Stimulated activated effector memory CD8-positive, alpha-beta T cell treated with anti-CD3 and anti-CD28 coated beads, Interleukin-12 subunit alpha, Interleukin-12 subunit beta, amount 100 ng/mL, for 72 hours (primary cell): Measurements from ENCODE around the gene LRRC75B.
A peak's percentile ranks its signal among the peaks of the same experiment; 100 is the strongest.
"Not testable (repeated sequence)": the region's sequence is repeated elsewhere in the genome, so short reads cannot be mapped to it uniquely, and the experiment has no call there.

Experiments used
- ATAC-seq: fragments of 150-1000 bp; cut with Tn5 transposase; 2 replicates; pipeline ENCODE4 v1.10.0; 2021
- DNase-seq, 2 donors: peaks; one replicate each; pipeline ENCODE4 v3.0.0; 2021 to 2022; ENCODE audit warnings: low spot score in 2 of 2
- H3K27ac Mint-ChIP-seq: one replicate; pipeline ENCODE4 v1.8.0; 2022; ENCODE audit warnings: mild to moderate bottlenecking, mixed read lengths
- H3K36me3 Mint-ChIP-seq: one replicate; pipeline ENCODE4 v1.8.0; 2022; ENCODE audit warnings: mild to moderate bottlenecking, mixed read lengths
- H3K4me1 Mint-ChIP-seq: one replicate; pipeline ENCODE4 v1.8.0; 2022; ENCODE audit warnings: mixed read lengths
- H3K4me3 Mint-ChIP-seq: one replicate; pipeline ENCODE4 v1.8.0; 2022; ENCODE audit warnings: mild to moderate bottlenecking, mixed read lengths
- H3K9me3 Mint-ChIP-seq: one replicate; pipeline ENCODE4 v1.8.0; 2022; ENCODE audit warnings: mixed read lengths

LRRC75B gene

DNA sequence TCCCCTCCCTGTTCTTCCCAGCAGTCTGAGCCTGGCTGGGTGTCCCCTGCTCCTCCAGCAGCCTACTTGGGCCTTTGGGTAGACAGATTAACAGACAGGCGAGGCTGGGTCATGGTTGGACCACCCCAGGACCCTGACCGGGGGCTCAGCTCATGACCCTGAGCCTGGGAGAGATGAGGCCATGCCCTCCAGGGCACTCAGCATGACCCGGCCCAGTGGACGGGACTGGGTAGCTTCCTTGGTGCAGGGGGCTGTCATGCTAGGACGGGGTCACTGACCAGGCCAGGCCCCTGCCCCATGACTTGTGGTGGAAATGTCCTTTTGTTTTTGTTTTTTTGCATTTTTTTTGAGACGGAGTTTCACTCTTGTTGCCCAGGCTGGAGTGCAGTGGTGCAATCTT, 15.5 kb upstream of the LRRC75B start:
- ATAC-seq, DNase-seq, H3K9me3 Mint-ChIP-seq: not testable (repeated sequence)
- H3K27ac Mint-ChIP-seq = peak overlapping the region; percentile 100
- peaks cover 33% of the 10 kb centered on the region for H3K4me1 Mint-ChIP-seq
- H3K36me3 Mint-ChIP-seq = peaks cover 19% of the 10 kb centered on the region
- peak overlapping the region; percentile 99 for H3K4me3 Mint-ChIP-seq

DNA sequence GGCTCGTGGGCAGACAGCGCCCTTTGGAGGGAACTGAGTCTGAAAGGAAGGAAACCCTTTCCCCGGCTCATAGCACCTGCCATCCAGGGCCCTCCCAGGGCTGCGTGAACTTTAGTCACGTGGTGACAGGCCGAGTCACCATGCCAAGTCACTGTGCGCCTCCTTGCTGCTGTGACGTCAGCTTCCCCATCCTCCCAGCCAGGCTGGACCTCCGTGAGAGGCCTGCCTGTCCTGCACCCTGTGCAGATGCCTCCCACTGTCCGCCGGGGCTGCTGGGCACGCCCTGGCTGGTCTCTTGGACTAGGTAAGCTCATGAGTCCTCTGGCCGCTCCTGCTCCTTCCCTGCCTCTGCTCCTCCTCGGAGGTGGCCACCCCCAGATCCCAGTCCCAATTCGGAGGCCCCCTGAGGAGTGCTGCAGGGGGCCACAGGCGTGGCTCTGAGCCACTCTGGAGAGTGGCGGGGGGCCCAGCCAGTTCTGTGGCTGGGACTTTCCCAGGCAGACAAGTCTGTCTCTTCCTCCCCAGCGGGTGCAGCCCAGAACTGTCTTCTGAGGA, 14.6 kb upstream of the LRRC75B start:
- H3K9me3 Mint-ChIP-seq = not testable (repeated sequence)
- Mint-ChIP-seq H3K4me3 (peak overlapping the region; percentile 99), H3K27ac (peak overlapping the region; percentile 100), H3K4me1 (peaks cover 39% of the 10 kb centered on the region), H3K36me3 (peaks cover 17% of the 10 kb centered on the region)
- DNase-seq (peak; percentile 34 to 73), ATAC-seq (peak; percentile 94)

DNA sequence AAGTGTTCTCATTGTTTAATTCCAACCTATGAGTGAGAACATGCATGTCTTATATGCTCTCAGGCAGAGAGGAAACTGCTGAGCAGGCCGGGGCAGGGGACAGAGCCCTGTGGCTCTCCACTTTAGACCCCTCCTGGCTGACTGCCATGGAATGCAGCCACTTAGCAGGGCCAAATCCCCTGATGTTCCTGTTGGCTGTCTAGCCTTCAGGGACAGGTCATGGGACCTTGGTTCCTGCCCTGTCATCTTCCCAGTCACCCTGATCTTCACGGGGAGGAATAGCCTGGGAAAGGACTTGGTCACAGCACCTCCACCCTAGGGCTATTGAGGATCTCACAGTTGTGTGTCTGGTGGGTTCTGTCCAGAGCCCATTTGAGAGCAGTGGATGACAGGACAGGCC, 13.5 kb upstream of the LRRC75B start:
- H3K4me1 Mint-ChIP-seq = peaks cover 47% of the 10 kb centered on the region
- ATAC-seq, H3K9me3 Mint-ChIP-seq, H3K4me3 Mint-ChIP-seq, DNase-seq: not testable (repeated sequence)
- peaks cover 13% of the 10 kb centered on the region for H3K36me3 Mint-ChIP-seq
- peak overlapping the region; percentile 86 for H3K27ac Mint-ChIP-seq

DNA sequence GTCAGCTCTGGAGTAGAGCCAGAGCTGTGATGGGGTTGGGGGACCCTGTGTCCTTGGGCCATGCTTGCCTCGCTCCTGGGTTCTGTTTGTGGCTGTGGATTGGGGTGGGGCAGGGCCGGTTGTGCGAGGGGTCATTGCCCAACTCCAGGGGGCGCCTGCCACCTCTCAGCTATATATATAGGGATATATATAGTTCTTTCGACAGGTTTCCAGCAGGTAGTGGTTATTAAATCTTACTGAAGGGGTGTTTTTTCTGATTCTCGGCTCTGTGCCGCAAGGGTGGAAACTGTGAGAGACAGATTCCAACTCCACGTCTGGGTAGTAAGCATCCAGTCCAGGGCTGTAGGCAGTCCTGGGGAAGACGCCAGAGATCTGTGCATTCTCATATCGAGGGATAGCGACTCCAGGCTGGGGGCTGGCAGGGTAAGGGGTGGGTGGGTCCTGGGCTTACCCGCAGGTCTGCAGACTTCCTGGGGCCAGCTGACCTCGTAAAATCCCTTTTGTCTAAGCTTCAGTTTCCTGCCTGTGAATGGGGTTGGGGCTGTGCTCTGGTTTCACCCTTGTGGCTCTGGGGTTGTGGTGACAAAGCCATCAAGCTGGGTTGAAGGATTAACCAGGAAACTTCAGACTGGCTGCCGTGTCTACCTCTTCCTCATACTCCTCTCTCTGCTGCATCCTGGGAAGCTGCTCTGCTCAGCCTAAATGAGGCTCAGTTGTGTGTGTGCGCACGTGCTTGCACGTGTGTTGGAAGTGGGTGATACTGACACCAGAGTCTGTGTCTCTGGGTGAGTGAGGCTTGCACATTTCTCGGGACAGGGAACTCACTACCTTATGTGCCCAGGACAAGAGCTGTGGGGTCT, 11.1 kb upstream of the LRRC75B start:
- peak overlapping the region; percentile 87 for H3K27ac Mint-ChIP-seq
- not testable (repeated sequence) for H3K9me3 Mint-ChIP-seq, H3K36me3 Mint-ChIP-seq
- ATAC-seq (peak; percentile 45), DNase-seq (peak in 1 of 2 donors; percentile 64)
- peaks cover 43% of the 10 kb centered on the region for H3K4me1 Mint-ChIP-seq
- peak overlapping the region; percentile 66 for H3K4me3 Mint-ChIP-seq

DNA sequence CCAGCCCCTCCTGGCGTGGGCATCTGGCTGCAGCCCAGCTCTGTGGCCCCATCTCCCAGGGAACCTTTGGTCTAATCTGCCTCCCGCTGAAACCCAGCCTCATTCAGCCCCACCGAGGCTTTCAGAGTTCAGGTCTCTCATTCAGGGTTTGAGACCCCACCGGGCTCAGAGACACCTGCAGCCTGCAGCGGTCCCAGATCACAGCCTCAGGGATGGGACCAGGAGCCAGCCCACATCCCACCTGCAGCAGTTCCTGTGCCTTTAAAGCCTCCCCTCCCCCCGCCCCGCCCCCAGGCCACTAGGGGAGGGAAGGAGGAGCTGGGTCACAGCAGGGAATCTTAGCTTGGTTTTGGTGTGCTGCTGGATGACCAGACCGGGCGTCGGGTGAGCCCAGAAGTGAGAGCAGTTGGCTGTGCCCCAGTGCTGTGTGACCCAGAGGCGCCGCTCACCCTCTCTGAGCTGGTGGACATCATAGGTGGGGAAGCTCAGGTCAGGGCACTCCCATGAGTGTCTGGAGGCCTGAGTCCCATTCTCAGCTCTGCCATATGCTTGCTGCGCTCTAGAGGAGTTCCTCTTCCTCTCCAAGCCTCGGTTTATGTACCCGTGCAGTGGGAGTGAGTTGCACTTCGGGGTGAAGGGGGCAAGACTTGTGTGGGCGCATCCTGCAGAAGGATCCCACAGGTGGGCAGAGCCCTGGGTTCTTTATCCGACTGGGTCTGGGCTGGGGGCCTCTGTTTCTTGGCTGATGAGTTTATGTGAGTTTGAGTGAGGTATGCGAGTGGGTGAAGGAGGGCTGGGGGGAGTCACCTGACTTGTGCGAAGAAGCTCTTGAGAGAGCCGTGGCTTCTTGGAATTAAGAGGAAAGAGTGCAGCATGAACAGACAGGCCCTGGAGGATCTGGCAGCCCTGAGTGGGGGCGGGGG, 10.2 kb upstream of the LRRC75B start, which contains the start of gene GGT1:
TSS of gene GGT1 (plus strand) at position 347 of the 923 bp plus-strand sequence. CDS start 7,889 bp downstream, outside the sequence.
- Mint-ChIP-seq H3K27ac (peak within 1 kb of the TSS; percentile 87), H3K4me1 (peaks cover 40% of the 10 kb centered on the region), H3K4me3 (peak within 1 kb of the TSS; percentile 66)
- ATAC-seq, H3K9me3 Mint-ChIP-seq, DNase-seq, H3K36me3 Mint-ChIP-seq: not testable (repeated sequence)

DNA sequence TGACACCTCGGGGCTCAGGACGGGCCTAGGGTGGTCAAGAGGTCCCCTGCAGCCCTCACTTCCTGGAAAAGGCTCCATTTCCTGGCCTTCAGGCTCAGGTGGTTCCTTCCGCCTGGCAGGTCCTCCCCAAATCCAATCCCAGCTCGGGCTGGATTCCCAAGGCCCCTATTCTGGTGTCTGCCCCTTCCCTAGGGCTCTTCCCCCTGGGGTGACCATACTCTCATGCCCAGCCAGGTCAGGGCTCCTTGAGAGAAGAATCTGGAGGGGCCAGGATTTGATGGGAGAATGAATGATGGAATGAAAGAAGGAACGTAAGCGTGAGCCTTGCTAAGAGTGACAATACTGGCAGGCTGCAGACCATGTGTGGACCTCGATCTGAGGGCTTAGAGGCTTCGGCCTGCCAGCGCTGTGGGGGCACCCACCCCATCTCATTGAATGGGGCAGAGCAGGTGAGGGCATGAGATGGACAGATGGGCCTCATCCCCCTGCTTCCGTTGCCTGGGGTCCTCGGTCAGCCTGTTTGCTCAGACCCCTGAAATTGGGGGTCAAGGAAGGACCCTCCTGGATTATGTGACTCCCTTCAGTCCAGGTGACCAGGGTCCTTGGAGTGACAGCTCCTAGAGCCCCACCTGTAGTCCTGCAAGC, 9.4 kb upstream of the LRRC75B start:
- Mint-ChIP-seq H3K27ac (peak overlapping the region; percentile 85), H3K4me1 (peaks cover 34% of the 10 kb centered on the region)
- H3K36me3 Mint-ChIP-seq, DNase-seq, H3K4me3 Mint-ChIP-seq, ATAC-seq, H3K9me3 Mint-ChIP-seq: not testable (repeated sequence)

DNA sequence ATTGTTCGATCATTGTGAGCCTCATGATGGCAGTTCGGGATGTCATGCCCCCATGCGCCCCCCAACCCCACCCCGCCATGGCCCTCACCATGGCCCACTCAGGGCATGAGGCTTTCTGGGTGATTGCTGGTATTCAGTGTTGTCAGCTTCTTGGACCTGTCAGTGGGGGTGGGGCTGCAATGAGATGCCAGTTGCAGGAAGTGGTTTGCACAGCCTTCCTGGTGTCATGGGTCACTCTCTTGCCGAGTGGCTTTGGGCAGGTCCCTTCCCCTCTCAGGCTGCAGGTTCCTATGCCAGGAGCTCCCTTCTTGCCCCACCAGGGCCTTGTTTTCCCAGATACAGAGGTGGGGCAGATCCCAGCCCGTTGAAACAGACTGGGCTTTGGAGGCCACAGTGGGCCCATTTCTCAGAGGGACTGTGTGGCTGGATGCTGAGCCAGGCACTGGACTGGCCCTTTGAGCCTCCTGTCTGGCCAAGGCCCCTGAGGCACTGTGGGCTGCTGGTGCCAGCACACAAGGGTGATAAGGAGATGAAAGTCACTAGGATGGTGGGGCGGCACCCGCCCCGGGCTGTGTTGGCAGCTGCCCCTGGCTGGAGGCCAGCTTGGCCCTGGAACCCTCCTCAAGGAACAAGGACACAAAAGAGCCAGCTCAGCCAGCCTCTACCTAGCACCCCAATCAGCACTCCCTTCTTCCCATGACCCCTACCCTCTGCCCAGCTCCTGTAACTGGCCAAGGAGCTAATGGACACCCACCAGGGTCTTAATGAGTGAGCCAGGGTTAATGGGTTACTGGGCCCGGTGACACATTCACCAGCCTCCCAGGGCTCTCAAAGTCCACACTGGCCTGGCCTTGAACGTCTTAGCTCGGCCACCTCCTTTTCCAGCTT, 8.6 kb upstream of the LRRC75B start:
- Mint-ChIP-seq H3K9me3 (no peaks in the 10 kb centered on the region), H3K27ac (peak overlapping the region; percentile 85), H3K4me1 (peaks cover 32% of the 10 kb centered on the region), H3K4me3 (no peak overlapping the region), H3K36me3 (no peaks in the 10 kb centered on the region)
- peak; percentile 36 for ATAC-seq
- DNase-seq = no peak

DNA sequence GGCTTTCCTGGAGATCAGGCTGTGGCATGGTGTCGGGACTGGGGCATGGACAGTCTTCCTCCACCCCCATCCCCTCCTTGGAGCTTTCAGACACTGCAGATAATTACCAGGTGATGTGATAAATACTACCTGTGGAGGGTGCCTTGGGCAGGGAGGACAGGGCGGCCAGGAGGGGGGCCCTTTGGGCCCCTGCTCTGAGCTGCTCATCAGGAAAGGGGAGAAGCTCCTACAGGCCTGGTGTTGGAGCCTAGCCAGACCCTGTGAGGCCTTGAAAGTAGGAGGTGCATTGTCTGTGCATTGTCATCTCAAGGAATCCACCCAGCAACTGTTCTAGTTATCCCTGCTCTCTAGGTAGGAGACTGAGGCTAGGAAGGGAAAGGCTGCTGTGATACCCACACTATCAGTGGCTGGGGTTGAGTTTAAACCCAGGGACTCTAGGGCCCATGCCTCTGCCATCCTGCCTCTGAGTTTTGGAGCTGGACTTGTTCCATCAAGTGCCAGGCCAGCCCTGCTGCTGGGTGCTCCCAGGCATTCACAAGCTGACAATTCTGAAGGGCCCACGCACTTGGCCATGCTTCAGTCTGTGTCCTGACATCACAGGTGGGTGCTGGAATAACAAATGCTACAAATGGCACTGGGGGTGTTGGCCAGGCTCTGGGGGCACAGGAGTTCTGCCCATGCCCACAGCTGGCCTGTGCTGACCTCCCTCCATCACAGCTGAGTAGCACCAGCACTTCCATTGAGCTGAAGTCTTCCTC, 7.3 kb upstream of the LRRC75B start:
- H3K4me3 Mint-ChIP-seq, H3K36me3 Mint-ChIP-seq, ATAC-seq, DNase-seq, H3K9me3 Mint-ChIP-seq: not testable (repeated sequence)
- H3K27ac Mint-ChIP-seq = peak overlapping the region; percentile 21
- peaks cover 28% of the 10 kb centered on the region for H3K4me1 Mint-ChIP-seq

DNA sequence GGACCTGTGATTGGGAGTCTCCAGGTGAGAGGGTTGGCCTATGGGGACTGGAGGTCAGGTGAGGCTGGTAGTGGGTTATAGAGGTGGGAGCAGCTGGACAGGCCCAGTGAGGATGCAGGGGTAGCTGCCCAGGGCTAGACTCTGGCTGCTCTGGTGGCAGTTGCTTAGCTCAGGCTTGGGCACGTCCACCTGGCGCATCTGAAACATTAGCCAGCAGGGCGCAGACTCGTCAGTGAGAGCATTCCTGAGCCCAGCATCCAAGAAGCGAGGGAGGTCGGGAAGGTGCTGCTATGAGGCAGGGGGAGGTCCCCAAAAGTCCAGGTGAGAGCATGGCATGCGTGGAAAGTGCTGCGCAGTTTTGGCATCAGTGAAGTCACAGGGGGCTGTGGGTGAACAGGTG, 6.6 kb upstream of the LRRC75B start:
- no peaks in the 10 kb centered on the region for H3K36me3 Mint-ChIP-seq
- ATAC-seq = no peak
- DNase-seq = no peak
- no peak overlapping the region for H3K4me3 Mint-ChIP-seq
- no peaks in the 10 kb centered on the region for H3K9me3 Mint-ChIP-seq
- peaks cover 28% of the 10 kb centered on the region for H3K4me1 Mint-ChIP-seq
- H3K27ac Mint-ChIP-seq = peak overlapping the region; percentile 21

DNA sequence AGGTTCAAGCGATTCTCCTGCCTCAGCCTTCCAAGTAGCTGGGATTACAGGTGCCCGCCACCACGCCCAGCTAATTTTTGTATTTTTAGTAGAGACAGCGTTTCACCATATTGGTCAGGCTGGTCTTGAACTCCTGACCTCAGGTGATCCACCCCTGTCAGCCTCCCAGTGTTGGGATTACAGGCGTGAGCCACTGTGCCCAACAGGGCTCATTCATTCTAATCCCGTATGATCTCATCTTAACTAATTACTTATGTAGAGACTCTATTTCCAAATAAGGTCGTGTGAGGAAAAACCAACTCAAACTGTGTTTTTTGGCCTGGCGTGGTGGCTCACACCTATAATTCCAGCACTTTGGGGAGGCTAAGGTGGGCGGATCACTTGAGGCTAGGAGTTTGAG, 4.2 kb upstream of the LRRC75B start:
- not testable (repeated sequence) for DNase-seq, ATAC-seq, H3K9me3 Mint-ChIP-seq, H3K4me1 Mint-ChIP-seq, H3K36me3 Mint-ChIP-seq, H3K4me3 Mint-ChIP-seq, H3K27ac Mint-ChIP-seq

DNA sequence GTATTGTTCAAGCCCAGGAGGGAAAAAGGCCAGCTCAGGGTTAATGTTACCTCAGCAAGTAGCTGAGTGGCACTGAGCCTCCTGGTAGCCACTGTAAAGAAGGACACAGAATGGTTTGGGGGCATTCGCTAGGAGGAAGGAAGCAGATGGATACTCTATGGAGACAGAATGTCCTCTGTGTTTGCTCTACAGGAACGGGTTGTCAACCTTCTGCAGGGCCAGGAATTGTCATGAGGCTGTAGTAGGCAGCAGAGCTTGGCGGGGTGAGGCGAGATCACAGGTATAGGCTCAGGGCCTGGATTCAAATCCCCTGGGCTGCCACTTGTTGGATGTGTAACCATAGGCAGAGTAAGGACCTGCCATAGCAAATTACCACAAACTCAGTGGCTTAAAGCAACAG, 3.0 kb upstream of the LRRC75B start:
- Mint-ChIP-seq H3K4me1 (no peaks in the 10 kb centered on the region), H3K27ac (no peak overlapping the region), H3K4me3 (no peak overlapping the region), H3K9me3 (no peaks in the 10 kb centered on the region), H3K36me3 (no peaks in the 10 kb centered on the region)
- ATAC-seq (no peak), DNase-seq (no peak)

DNA sequence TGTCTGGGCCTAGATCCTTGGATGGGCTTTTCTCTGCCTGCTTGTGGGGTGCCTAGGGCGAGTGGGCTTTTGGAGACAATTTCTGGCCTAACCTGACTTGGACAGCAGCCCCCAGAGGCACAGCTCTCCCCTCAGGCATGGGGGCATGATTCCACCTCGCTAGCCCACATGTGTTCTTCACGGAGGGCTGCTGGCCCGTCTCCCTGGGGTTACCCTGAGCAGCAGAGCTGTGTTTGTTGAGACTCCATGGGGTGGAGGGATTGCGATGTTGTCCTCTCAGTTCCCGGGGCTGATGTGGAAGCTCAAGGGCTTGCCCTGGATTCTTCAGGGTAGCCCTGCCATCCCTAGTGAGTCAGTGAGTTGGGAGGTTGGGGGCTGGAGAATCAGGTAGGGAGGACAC, 2.4 kb upstream of the LRRC75B start:
- Mint-ChIP-seq H3K4me3 (no peak overlapping the region), H3K4me1 (no peaks in the 10 kb centered on the region), H3K9me3 (no peaks in the 10 kb centered on the region), H3K36me3 (no peaks in the 10 kb centered on the region), H3K27ac (no peak overlapping the region)
- no peak for ATAC-seq
- DNase-seq = no peak

DNA sequence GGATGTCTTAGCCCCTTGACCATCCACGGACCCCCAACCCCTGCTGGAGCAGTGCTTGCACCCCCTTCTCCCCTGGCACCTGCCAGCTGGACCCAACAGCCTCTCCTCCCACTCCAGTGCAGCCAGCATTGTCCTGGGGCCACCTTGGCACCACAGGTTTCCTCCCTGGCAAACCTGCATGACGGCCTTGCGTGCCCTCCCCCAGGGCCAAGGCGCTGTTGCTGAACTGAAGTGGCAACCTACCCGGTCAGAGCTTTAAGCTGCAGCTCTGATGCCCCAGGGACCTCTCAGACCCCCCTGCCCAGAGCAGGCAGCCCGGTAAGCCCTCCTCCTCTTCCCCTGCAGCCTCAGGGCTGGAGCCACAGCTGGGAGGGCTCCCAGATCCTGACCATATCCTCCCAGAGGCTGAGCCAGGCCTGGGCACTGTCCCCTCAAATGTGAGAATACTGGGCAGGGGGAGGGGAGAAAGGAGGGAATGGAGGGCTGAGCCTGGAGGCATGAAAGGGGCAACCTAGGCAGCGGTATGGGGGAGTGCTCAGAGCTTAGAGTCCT, 1.8 kb upstream of the LRRC75B start:
- H3K9me3 Mint-ChIP-seq = no peaks in the 10 kb centered on the region
- H3K4me1 Mint-ChIP-seq = no peaks in the 10 kb centered on the region
- no peak overlapping the region for H3K4me3 Mint-ChIP-seq
- no peaks in the 10 kb centered on the region for H3K36me3 Mint-ChIP-seq
- DNase-seq (no peak), ATAC-seq (no peak)
- H3K27ac Mint-ChIP-seq = peak overlapping the region; percentile 52
